Epithelial cell of prostate (primary cell): Measurements from ENCODE around the gene COPS7A.

Source experiments
- DNase-seq: peaks from one replicate; pipeline ENCODE4 v3.0.0-alpha.2; 2011; ENCODE audit warnings: low read depth, low spot score
- H3K27ac ChIP-seq: fragments of 450-650 bp; 2 replicates; pipeline ENCODE4 v1.5.1; 2017; ENCODE audit warnings: mild to moderate bottlenecking

COPS7A gene

GRCh38 chr12:6747216-6747615 lies 23.4 kb downstream of the COPS7A start:
- no peak for DNase-seq
- peak overlapping the region; percentile 83 for H3K27ac ChIP-seq

GRCh38 chr12:6748761-6749160 lies 24.9 kb downstream of the COPS7A start:
- no peak for DNase-seq
- no peak overlapping the region for H3K27ac ChIP-seq

- no peak for DNase-seq
- H3K27ac ChIP-seq, result peak overlapping the region; percentile 1
Observed at GRCh38 chr12:6750506-6750905, 26.7 kb downstream of the COPS7A start.

- H3K27ac ChIP-seq, result peak overlapping the region; percentile 96
- no peak for DNase-seq
Observed at GRCh38 chr12:6751767-6752166, 27.9 kb downstream of the COPS7A start.

GRCh38 chr12:6752167-6752920 lies 28.5 kb downstream of the COPS7A start:
- peak overlapping the region; percentile 96 for H3K27ac ChIP-seq
- no peak for DNase-seq

GRCh38 chr12:6752921-6753771 lies 29.3 kb downstream of the COPS7A start, which contains the start of gene MLF2:
Gene MLF2, minus strand, starts transcription at chr12:6753141. Its CDS starts 807 bp downstream, at chr12:6752334.
- peak; percentile 92 for DNase-seq
- H3K27ac ChIP-seq, result peak within 1 kb of the TSS; percentile 96

GRCh38 chr12:6753772-6754356 lies 30.0 kb downstream of the COPS7A start:
- no peak for DNase-seq
- peak overlapping the region; percentile 96 for H3K27ac ChIP-seq

GRCh38 chr12:6754411-6754810 lies 30.6 kb downstream of the COPS7A start:
- DNase-seq, result no peak
- no peak overlapping the region for H3K27ac ChIP-seq

GRCh38 chr12:6757028-6757690 lies 33.3 kb downstream of the COPS7A start:
- no peak for DNase-seq
- no peak overlapping the region for H3K27ac ChIP-seq

- no peak for DNase-seq
- H3K27ac ChIP-seq, result no peak overlapping the region
Observed at GRCh38 chr12:6758506-6759095, 34.8 kb downstream of the COPS7A start.

- no peak for DNase-seq
- no peak overlapping the region for H3K27ac ChIP-seq
Observed at GRCh38 chr12:6759741-6760140, 35.9 kb downstream of the COPS7A start.

- H3K27ac ChIP-seq, result no peak overlapping the region
Observed at GRCh38 chr12:6763380-6763779, 39.5 kb downstream of the COPS7A start.

GRCh38 chr12:6764011-6764828 lies 40.4 kb downstream of the COPS7A start:
- peak overlapping the region; percentile 82 for H3K27ac ChIP-seq

More at GRCh38 chr12:6763380-6763779, 39.5 kb downstream of the COPS7A start:
- DNase-seq, result no peak

GRCh38 chr12:6765048-6765633 lies 41.3 kb downstream of the COPS7A start:
- no peak for DNase-seq
- H3K27ac ChIP-seq, result peak overlapping the region; percentile 82

More at GRCh38 chr12:6764011-6764828, 40.4 kb downstream of the COPS7A start:
- peak; percentile 39 for DNase-seq

- DNase-seq, result peak; percentile 52
- peak within 1 kb of the TSS; percentile 82 for H3K27ac ChIP-seq
Observed at GRCh38 chr12:6765634-6766581, 42.1 kb downstream of the COPS7A start, which contains the start of gene PTMS. Gene PTMS, plus strand, starts transcription at chr12:6766363. Its CDS starts 343 bp downstream, at chr12:6766706.

- no peak for DNase-seq
- H3K27ac ChIP-seq, result peak overlapping the region; percentile 82
Observed at GRCh38 chr12:6766651-6767349, 43.0 kb downstream of the COPS7A start.
